HS-5 (cell line): ENCODE data around the gene TMEM30A.

Experiments
- DNase-seq: peaks from one replicate; pipeline ENCODE4 v3.0.0-alpha.2; 2012; ENCODE audit warnings: low read depth

The TMEM30A gene

GRCh38 chr6:75262716-75263400, 21.7 kb downstream of the TMEM30A start:
- no peak for DNase-seq

DNA sequence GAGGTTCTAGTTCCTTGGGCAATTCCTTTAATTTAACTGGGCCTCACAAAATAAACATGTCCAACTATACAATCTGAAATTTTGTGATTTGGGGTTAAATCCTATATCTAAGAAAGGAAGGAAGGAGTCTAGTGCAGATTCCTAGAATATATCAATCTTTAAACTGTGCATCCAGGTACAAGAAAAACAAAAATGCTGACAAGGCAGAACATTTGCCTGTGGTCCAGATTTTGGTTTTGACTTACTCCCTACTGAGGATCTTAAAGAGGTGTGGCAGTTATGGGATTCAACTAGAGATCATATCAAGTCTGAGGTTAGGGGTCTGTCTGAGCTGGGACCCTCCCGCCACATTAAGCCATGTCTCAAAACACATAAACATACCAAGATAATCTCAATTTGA, 23.3 kb downstream of the TMEM30A start:
- no peak for DNase-seq

DNA sequence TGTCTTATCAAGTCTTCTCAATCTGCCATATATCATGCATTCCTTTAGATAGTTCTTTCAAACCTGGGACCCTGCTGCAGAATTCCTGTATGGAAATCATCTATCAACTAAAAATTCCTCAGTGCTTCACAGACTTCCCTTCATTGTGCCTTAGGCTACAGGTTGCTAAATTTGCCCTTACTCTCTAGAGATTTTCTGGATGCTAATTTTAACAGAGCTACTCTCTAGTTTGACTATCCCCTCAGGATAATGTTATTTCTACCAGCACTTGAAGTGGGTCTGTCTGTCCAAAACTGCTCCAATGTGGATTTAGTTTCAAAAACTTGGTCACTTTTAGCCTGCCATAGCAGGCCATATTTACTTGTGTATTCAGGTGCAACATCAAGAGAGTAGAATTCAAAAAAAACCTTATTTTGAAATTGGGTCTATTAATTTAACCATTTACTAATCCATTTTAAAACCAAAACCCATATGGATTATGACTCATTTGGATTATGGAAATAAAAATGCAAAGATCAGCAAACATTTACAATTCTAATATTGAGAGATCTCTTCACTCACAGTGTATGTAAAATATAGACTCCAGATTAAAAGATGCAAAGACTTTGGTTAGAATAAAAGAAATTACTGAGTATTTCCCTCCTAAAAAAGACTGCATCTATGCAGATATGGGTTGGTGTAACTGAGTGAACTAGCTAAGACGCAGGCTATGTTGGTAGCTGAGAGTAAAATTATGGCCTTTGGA, 27.1 kb downstream of the TMEM30A start:
- no peak for DNase-seq

DNA sequence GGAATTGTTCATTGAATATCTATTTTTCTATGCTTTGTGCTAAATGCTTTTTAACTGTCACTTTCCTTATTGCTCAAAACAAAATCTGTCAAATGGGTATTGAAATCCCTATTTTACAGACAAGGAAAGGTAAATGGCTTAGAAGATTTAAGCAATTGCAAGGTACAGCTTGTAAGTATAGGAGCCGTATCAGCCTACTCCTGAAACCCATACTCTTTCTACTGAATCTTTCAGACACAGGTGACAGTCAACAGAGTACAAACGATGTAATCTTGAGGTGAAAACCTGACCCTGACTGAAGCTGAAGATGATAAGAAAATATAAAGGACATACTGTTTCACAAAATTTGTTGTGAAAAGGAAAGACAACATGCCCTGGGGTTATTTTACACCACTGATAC, 34.0 kb downstream of the TMEM30A start:
- no peak for DNase-seq

DNA sequence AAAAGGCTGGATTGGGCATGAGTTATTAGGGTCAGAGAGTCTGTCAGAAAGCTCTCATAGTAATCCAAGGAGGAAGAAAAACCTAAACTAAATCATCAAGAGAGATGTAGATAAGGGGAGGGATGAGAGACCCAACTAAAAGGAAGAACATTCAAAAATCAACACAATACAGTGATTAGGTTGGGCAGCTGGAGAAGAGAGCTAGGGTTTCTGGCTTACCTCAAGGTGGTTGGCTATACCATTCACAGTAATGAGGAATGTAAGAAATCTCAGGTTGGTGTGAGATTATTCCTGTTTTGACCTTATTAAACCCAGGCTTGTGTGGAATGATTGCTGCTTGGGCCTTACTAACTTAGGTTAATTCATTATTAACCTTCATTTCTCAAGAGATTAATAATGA, 34.8 kb downstream of the TMEM30A start:
- no peak for DNase-seq

- DNase-seq = no peak
These were observed 38.2 kb downstream of the TMEM30A start for GRCh38 chr6:75246386-75246785.

GRCh38 chr6:75244063-75244584, 40.5 kb downstream of the TMEM30A start:
- DNase-seq = no peak

DNA sequence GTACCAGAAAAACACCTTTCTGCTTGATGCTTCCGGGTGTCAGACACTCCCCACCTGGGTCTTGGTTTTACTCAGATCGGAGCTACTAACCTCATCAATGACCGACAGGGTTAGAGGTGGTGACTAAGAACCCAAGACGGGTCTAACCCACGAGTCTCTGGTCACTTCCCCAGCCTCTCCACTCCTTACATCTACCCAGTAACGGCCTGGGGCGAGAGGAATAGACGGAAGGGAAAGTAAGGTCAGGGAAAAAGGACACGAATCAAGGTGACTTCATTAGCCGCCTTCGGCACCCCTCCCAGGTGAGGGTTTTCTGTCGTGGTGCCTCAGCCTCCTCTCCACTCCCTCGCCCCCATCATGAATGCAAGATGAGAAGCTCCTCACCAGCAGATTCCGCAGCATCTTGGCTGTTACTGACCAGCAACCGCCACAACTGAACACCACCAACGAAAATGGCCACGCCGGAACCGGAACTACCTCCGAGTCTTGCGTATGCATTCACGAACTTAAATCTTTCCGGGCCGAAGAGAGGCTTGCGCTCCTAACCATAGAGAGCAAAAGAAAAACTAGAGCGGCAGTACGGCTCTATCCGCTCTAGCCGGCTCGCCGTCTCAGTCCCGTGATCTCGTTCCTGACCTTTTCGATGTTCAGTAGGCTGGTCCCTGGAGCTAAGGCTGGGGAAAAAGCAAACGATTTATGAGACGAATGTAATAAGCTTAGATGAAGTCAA, 41.1 kb downstream of the TMEM30A start, which contains the start of gene COX7A2:
Gene COX7A2, minus strand, starts transcription at position 469 of the 730 bp plus-strand sequence. Its CDS starts 67 bp downstream, at position 402.
- peak; percentile 86 for DNase-seq

GRCh38 chr6:75236630-75237029, 48.0 kb downstream of the TMEM30A start:
- no peak for DNase-seq

DNA sequence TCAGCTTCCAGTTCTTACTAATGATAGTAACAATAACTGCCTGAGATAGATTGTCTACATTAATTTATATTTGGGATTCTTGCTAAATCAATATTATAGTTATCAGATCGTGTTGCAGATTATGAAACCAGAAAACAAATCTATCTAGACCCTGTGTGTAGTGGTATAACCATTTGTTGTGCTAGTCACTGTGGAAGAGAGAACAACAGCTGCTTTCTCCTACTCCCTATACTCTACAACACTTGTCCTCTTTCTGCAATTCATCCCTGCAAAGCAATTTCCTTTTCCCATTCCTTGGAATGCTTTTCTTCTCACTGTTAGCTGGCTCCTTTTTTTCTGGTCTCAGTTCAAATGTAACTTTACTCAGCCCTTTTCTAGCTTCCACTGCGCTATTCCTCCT, 49.3 kb downstream of the TMEM30A start:
- DNase-seq = no peak

DNA sequence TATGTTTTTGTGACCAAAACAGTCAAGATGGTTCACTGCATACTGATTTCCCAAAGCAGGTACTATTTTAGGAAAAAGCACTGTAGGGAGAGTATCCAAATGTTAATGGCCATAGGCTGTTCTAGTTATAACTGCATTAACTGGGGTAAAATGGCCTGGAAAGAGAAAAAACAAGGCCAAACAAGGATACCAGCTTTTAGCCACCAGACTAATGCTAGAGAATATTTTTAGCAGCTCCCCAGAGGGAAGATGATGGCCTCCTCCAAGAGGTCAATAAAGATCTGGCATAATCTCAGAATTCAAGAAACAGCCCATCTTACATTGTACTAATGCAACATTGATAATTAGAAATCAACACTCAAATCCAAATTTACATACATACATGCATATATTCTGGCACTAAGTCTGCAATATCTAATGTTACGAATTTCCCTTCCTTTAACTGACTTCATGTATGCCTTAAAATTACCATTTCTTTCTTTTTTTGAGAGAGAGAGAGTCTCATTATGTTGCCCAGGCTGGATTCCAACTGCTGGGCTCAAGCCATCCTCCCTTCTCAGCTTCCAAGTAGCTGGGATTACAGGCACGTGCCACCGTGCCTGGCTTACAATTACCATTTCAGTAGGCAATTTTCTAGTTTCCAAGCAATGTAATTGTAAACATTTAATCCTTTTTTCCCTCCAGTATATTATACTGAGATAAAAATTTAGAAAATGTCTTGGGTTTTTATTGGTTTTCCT, 50.3 kb downstream of the TMEM30A start:
- no peak for DNase-seq

DNA sequence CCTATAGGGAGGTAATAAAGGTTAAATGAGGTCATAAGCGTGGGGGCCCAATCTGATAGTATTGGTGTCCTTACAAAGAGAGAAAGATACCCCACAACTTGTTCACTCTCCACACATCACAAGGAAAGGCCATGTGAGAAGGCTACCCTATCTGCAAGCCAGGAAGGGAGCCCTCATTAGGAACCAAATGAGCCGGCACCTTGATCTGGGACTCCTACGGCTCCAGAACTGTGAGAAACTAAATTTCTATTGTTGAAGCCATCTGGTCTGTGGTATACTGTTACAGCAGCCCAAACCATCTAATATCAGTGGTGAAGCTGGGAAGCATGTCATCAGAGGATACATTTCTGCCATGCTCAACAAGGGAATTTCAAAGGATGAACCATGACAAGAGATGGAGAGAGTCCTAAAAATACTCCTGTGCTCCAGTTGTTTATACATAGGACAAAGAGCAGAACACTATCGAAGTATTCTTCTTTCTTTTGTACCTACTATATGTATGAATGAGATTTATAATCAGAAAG, 51.4 kb downstream of the TMEM30A start:
- no peak for DNase-seq

DNA sequence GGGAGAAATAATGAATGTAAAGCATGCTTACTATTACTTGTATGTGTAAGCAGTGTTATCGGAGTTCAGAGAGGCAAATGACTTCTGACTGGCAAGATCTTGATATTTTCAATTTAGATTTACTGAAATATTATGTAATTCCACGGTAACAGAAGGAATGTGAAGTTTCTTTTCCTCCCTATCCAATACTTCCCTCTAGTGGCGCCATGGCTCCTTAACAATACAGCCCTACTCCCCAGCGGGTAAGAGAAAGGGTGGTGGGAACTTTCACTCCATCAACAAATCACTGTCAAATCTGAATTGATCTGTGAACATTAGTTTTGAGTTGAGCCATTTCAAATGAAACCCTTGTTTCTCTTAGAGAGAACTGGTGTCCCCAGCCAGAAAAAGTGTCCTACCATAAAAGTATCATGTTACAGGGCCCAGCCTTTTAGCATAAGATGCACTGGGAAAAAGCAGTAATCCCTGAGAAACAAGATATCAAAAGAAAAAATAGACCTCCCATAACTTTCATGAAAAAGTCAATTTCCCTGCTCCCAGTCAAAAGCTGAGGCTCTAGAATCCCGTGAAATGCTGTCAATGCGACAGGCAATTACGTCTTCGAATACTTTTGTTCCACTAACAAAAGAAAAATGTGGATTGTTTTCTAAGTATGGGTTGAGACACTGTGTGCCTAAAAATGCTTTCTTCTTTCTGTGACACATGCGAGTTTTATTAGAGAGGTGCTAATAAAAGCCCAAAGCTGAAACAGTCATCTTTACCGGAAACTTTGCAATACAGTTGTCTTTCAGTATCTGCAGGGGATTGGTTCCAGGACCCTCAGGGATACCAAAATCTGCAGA, 53.9 kb downstream of the TMEM30A start:
- DNase-seq = no peak

GRCh38 chr6:75224303-75224926, 60.2 kb downstream of the TMEM30A start:
- no peak for DNase-seq

GRCh38 chr6:75223428-75223827, 61.2 kb downstream of the TMEM30A start:
- DNase-seq = no peak

- DNase-seq = no peak
These were observed 62.3 kb downstream of the TMEM30A start for GRCh38 chr6:75222261-75222660.

DNA sequence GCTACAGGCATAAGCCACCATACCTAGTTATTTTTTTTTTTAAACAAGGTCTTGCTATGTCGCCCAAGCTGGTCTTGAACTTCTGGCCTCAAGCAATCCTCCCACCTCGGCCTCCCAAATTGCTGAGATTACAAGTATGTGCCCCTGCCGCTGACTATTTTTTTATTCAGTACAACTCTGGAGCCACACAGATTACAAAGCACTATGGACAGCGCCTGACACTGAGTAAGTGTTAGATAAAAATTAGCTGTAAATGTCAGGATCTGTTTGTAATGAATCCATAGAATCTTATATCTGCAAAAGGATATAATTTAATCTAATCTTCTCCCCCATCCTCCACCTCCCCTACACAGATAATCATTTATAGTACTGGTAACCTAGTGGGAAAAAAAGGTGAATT, 63.5 kb downstream of the TMEM30A start:
- no peak for DNase-seq

DNA sequence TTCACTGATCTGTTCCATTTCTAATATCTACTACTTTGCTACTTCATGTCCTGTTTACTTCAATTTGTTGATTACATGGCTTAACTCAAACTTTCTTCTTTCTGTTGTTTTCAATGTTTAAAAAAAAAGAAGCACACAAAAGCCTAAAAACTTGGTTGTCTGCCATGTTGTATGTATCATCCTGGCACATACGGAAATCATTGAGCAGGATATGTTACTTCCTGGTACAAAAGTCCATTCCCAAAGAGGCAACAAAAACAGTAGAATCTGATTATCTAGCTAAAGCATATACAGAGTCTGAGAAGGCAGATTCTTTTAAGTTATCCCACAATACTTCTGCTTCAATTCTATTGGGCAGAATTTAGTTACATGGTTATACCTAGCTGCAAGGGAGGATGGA, 64.2 kb downstream of the TMEM30A start:
- no peak for DNase-seq

DNA sequence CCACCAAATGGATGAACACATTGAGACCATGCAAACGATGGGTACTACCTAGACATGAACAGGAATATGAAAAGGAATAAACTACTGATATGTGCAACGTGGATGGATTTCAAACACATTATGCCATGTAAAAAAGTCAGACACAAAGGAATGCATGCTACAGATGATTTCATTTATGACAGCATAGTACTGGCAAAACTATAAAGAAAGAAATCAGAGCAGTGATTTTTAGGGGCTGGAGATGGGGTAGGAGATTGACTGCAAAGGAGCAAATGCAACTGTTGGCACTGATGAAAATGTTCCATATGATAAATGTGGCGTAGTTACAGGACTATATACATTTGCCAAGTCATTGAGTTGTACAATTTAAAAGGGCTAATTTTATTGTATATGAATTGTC, 65.3 kb downstream of the TMEM30A start:
- no peak for DNase-seq

DNA sequence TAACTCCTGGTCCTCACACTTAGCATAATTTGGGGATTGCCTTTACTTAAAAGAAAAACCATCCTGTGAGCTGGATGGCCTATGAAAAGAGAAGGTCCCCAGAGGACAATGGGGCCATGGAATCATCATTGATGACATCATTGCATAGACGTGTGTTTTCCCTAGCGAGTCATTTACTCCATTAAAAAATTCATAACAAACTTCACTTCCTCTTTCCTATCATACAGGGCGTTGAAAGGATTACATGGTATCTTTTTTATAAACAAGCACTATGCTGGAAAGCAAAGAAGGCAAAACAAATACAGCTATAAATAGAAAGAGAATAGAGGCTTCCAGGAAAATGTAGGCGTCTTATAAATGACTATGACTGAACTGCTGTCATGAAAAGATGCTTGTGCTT, 67.4 kb downstream of the TMEM30A start:
- no peak for DNase-seq
